K562 (cell line): Measurements from ENCODE around the gene USP10.

ENCODE experiments used
- CTCF ChIP-seq, 3 experiments: IDR thresholded peaks in 2 of 3; conservative IDR thresholded peaks in 1 of 3; 2 replicates each; pipeline ENCODE4 v1.5.1; 2011 to 2012; ENCODE audit warnings: low read length in 3 of 3, mild to moderate bottlenecking in 3 of 3, control low read depth in 2 of 3, improper control_type of control experiment in 1 of 3, inconsistent platforms in 1 of 3, low read depth in 1 of 3, mixed read lengths in 1 of 3, moderate library complexity in 1 of 3; ENCODE audit not compliant: insufficient read depth in 2 of 3
- IRF2 ChIP-seq: sonication (generic); formaldehyde crosslinking; IDR thresholded peaks from 2 replicates; pipeline ENCODE4 v1.8.1; 2022; ENCODE audit warnings: mild to moderate bottlenecking, missing genetic modification reagents
- IRF9 ChIP-seq: fragments of 450-650 bp; IDR thresholded peaks from 2 replicates; pipeline ENCODE4 v1.6.1; 2016; ENCODE audit warnings: missing biosample characterization, missing genetic modification characterization
- NONO ChIP-seq, 2 experiments: fragments of 200-400 bp in 1 of 2; fragments of 450-650 bp in 1 of 2; formaldehyde crosslinking in 1 of 2; IDR thresholded peaks; 2 replicates each; pipeline ENCODE4 v1.6.1; 2017; ENCODE audit warnings: low read depth in 2 of 2, mild to moderate bottlenecking in 2 of 2, moderate library complexity in 2 of 2, low read length in 1 of 2
- POLR2AphosphoS5 ChIP-seq: IDR thresholded peaks from 2 replicates; pipeline ENCODE4 v1.6.1; 2011; ENCODE audit warnings: mild to moderate bottlenecking, low read depth, low read length, moderate library complexity; ENCODE audit not compliant: control insufficient read depth, insufficient read depth
- RBBP5 ChIP-seq: fragments of 200-600 bp; sonication (generic); IDR thresholded peaks from 2 replicates; pipeline ENCODE4 v1.6.1; 2012; ENCODE audit warnings: borderline replicate concordance, mild to moderate bottlenecking, low read length, control low read depth, inconsistent platforms; ENCODE audit not compliant: insufficient read depth, poor library complexity, severe bottlenecking
- REST ChIP-seq, 2 experiments: fragments of 450-650 bp; formaldehyde crosslinking in 1 of 2; IDR thresholded peaks; 2 replicates each; pipeline versions ENCODE4 v1.4.0 to v1.6.1; 2014 to 2020; ENCODE audit warnings: mild to moderate bottlenecking in 2 of 2, borderline replicate concordance in 1 of 2, low read depth in 1 of 2
- TCF7 ChIP-seq: sonication (generic); IDR thresholded peaks from 2 replicates; pipeline ENCODE4 v1.6.1; 2016; ENCODE audit warnings: antibody characterized with exemption, borderline replicate concordance
- TSHZ1 ChIP-seq: fragments of 250-450 bp; sonication (Bioruptor Pico); IDR thresholded peaks from 2 replicates; pipeline ENCODE4 v1.4.0; 2020; ENCODE audit warnings: mild to moderate bottlenecking, moderate library complexity
- YY1 ChIP-seq, 3 experiments: IDR thresholded peaks; 2 replicates each; pipeline ENCODE4 v1.6.1; 2011; ENCODE audit warnings: low read length in 2 of 3, mild to moderate bottlenecking in 2 of 3, moderate library complexity in 2 of 3, borderline replicate concordance in 1 of 3, control low read depth in 1 of 3, low read depth in 1 of 3; ENCODE audit not compliant: insufficient read depth in 3 of 3, insufficient replicate concordance in 2 of 3, control insufficient read depth in 1 of 3, insufficient read length in 1 of 3; ENCODE audit errors: extremely low read depth in 1 of 3
- ZBTB17 ChIP-seq: fragments of 450-650 bp; formaldehyde crosslinking; IDR thresholded peaks from 2 replicates; pipeline ENCODE4 v1.4.0; 2020; ENCODE audit warnings: mild to moderate bottlenecking
- ZNF311 ChIP-seq: fragments of 250-450 bp; sonication (Bioruptor Pico); IDR thresholded peaks from 2 replicates; pipeline ENCODE4 v1.4.0; 2020; ENCODE audit warnings: mild to moderate bottlenecking, moderate library complexity
- ZNF76 ChIP-seq: fragments of 250-450 bp; sonication (Bioruptor Pico); IDR thresholded peaks from 2 replicates; pipeline ENCODE4 v1.4.0; 2020; ENCODE audit warnings: mild to moderate bottlenecking, moderate library complexity, borderline replicate concordance

GRCh38 chr16:84673203-84673535 is 26.6 kb upstream of the USP10 start:
- TF ChIP-seq ZBTB17 (no peak), YY1 (IDR thresholded peaks at IDR 0.05; ENCODE audit: borderline replicate concordance in 1 of 3, control insufficient read depth in 1 of 3, extremely low read depth in 1 of 3, insufficient read depth in 3 of 3, insufficient read length in 1 of 3, insufficient replicate concordance in 2 of 3, low read depth in 1 of 3, low read length in 2 of 3) (no peak), TSHZ1 (CRISPR knock-in tag) (no peak), REST (IDR thresholded peaks at IDR 0.05; ENCODE audit: borderline replicate concordance) (no peak), REST (CRISPR knock-in tag; IDR thresholded peaks at IDR 0.05; ENCODE audit: low read depth) (no peak), NONO (IDR thresholded peaks at IDR 0.05; ENCODE audit: low read depth in 2 of 2, low read length in 1 of 2) (no peak), ZNF311 (CRISPR knock-in tag) (no peak), TCF7 (no peak), RBBP5 (no peak), IRF9 (tag) (no peak), ZNF76 (CRISPR knock-in tag) (no peak), CTCF (IDR thresholded peaks at IDR 0.05 in 2 of 3, conservative IDR thresholded peaks at IDR 0.05 in 1 of 3; ENCODE audit: insufficient read depth in 2 of 3, low read depth in 1 of 3, low read length in 3 of 3) (no peak), POLR2AphosphoS5 (no peak), IRF2 (CRISPR knock-in tag) (no peak)
